GF-D8 (cell line): Measurements from ENCODE around the gene DNAJC17.

Experiments
- DNase-seq: peaks from one replicate; lab custom pipeline; 2025; lab: John Stamatoyannopoulos, UW

Gene DNAJC17

DNA sequence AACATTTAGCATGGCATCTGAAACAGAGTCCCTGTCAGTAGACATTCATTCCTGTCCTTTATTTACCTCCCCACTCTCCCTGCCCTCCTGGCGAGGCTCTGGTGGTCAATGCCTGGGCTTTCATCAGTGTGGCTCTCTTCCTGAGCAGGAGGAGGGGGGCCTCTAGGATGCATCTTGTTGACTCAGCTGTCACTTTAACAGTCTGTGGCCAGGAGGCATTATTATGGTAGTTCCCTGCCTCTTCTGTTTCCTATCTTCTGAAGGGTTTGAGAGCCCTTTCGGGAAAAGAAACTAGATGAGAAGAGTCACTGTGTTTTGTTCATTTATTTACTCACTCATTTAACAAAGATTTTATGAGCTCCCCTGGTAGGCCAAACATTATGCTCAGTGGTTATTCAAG lies 23.6 kb upstream of the DNAJC17 start:
- DNase-seq, result no peak

DNA sequence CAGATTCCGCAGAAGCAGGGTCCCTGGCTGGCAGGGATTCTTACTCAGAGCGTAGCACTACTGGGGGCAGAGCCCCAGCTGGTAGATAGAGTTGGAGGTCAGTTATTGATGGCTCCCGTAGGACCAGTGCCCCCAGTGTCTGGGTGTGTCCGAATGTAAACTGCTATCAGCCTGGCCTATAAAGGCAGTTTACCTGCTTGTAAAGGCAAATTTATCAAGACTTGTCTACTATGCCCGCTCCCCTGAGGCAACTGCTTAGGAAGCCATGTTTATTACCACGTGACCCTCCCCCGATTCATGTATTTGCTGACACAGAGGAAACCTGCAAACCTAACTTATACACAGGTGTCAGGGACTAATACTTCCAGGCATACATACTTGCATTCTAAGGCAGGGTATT lies 21.8 kb upstream of the DNAJC17 start:
- no peak for DNase-seq

DNA sequence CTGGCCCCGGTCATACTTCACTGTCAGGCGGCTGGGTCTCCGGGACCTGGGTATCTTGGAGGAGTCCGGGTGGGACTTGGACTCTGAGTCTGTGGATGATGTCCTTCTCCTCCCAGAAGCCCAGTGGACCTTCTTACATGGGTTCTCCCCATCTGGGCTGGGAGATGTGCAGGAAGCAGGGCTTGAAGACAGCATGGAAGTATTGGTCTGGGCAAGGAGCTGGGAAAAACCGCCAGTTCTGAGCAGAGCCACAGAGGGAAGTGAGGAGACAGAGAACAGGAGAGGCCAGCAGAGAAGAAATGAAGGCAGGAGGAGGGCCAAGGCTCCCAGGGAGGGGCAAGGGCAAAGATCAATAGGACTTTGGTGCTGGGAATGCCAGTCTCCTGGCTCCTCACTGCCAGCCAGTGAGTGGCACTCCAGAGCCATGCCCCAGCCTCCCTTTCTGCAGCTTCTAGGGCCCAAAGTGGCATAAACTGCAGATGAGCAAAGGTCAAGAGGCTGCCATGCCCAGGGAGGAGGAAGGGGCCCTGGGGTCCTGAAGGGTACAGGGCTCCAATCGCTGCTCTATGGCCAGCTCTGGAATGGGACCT lies 21.3 kb upstream of the DNAJC17 start, which contains the start of gene PPP1R14D:
TSS of gene PPP1R14D (minus strand) at position 262 of the 590 bp plus-strand sequence. CDS start at position 195, 67 bp downstream.
- no peak for DNase-seq

DNA sequence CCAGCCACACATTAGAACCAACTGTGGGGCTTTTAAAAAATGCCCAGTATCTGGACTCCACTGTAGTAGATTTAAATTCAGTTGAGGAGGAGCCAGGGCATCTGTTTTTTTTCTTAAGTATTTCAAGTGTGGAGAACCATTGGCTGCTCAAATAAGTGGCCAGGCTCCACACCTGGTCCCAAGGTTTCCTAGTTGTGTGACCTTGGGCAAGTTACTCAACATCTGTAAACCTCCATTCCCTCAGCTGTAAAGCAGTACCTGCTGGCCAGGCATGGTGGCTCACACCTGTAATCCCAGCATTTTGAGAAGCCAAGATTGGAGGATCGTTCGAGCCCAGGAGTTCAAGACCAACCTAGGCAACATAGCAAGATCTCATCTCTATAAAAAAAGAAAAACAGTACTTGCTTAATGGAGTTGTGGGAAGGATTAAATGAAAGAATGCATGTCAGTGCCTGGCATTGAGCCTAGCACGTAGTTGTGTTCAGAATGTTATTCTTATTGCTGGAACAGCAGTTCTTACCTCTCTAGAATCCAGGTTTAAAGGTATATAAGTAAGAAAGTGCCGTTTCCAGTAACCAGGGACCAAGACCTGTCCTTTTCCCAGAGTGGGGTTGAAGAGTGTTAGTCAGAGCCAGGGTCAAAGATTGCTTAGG lies 19.3 kb upstream of the DNAJC17 start:
- no peak for DNase-seq

DNA sequence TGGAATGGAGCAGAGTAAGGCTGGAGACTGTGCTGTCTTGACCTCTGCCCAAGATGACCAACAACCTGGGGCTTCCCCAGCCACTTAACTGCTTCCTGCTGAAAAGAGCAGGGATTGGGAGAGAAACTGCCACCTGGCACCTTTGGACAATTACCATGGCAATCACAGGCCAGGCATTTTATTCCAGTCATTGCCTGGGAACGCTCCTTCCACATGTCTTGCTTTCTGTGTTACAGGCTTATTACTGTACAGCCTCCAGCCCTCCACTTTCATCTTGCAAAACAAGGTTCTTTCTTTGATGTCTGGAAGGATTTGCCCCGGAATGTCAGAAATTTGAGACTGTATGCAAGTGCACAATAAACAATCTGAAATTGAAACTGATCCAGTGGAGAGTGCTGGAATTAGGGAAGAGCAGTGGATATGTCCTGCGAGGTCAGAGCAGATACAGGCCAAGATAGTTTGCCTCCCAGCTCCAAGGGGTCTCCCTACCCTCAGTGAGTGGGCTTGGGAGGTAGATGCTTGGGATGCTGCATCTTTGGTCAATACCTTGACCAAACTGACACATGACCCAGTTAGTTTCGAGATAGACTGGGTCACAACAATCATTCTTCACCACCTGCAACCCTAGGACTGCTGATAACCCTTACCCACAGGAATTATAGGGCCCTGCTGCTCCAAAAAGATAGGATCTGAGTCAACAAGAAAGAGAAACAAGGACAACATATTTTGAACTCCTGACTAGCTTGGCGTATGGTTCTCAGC lies 18.6 kb upstream of the DNAJC17 start:
- DNase-seq, result no peak

DNA sequence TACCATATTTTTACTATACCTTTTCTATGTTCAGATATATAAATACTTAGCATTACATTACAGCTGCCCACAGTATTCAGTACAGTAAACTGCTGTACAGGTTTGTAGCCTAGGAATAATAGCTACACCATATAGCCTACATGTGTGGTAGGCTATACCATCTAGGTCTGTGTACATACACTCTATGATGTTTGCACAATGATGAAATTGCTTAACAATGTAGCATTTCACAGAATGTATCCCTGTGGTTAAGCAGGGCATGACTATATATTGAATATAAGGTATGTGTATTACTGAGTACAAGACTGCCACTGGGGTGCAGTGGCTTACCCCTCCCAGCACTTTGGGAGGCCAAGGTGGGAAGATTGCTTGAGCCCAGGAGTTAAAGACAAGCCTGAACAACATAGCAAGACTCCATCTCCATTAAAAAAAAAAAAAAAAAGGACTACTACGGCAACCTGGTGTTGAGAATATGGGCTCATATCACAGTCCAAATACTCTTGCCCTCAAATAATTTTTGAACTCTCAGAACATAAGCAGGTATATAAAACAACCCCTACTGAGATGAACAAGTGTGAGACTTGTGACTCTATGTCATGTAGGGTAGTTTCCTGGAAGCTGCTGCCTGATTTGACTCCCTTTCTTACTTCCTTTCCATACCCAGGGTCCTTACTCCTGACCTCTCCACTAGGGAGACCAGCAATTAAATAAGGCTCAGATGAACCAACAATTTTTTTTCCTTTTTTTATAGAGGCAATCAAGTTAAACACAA lies 16.5 kb upstream of the DNAJC17 start:
- no peak for DNase-seq

DNA sequence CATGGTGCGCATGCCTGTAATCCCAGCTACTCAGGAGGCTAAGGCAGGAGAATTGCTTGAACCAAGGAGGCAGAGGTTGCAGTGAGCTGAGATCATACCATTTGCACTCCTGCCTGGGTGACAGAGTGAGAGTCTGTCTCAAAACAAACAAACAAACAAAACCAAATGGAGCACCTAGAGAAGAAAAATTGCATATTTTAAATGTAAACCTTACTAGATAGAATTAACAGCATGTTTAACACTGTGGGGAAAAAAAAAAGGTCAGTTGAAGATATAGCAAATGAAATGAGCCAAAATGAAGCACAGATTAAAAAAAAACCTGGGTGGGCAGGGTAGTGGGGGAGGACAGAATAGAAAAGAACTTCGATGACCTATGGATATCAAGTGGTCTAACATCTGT lies 13.9 kb upstream of the DNAJC17 start:
- DNase-seq, result no peak

DNA sequence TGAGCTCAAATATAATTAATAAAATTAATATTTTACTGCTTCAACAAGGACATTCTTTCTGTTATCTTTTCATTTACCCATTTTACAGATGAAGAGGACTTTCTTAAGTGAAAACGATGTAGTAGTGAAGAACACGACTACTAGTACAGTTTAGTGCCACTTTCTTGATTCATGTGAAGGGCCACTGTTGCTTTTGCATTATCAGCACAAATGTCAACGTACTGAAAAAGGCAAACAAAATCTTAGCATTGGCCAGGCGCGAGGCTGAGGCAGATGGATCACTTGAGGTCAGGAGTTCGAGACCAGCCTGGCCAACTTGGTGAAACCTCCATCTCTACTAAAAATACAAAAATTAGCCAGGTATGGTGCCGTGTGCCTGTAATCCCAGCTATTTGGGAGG lies 11.8 kb upstream of the DNAJC17 start:
- no peak for DNase-seq

DNA sequence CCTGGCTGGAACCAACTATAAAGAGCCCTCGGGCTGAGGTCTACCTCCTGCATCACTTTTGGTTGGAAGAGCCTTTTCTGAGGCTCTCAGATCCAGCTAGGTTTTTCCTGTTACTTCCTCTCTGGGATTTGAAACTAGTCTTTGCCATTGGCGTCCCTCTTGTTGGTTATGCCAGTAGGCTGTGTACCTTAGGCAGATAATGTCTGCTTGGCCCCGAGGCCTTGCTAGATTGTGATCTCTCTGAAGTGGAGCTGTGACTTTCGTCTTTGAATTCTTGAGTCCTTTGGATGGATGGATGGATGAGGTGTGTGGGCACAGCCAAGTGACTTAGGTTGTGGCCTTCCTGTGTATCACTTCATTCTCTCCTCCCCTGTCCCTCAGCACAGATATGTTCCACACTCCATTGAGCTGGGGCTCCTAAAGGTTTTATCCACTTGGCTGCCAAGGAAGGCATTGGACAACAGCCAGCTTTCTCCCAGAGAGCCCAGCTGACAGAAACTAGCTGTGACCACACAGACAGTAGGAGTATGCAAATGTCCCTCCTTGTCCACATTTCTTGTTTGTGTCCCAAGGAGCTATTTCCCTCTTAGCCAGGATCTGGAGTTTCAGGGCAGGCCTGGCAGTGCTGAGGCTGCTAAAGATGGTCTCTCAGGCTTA lies 7.9 kb upstream of the DNAJC17 start:
- no peak for DNase-seq

DNA sequence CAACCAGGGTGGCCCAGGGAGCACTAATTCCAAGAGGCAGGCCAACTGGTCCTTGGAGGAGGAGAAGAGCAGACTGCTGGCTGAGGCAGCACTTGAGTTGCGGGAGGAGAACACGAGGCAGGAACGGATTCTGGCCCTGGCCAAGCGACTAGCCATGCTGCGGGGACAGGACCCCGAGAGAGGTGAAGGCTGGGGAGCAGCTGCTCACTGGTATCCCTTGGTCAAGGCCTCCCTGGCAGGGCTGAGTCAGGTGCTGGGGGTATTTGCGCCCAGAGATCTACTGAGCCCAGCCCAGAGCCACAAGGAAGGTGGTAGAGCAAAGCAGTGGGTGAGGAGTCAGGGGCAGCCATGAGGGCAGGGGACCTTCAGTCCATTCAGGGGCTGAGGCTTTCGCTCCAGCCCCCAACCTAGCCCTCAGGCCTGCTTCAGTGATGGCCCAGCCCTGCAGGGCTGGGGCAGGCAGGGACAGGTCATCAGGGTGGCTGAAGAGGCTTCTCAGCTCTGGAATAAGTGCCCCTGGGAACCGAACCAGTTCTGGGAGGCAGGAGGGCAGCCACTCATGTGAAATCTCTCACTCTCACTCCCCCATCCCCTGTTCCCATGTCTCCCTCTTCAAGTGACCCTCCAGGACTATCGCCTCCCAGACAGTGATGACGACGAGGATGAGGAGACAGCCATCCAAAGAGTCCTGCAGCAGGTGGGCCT lies 5.6 kb upstream of the DNAJC17 start:
- no peak for DNase-seq

DNA sequence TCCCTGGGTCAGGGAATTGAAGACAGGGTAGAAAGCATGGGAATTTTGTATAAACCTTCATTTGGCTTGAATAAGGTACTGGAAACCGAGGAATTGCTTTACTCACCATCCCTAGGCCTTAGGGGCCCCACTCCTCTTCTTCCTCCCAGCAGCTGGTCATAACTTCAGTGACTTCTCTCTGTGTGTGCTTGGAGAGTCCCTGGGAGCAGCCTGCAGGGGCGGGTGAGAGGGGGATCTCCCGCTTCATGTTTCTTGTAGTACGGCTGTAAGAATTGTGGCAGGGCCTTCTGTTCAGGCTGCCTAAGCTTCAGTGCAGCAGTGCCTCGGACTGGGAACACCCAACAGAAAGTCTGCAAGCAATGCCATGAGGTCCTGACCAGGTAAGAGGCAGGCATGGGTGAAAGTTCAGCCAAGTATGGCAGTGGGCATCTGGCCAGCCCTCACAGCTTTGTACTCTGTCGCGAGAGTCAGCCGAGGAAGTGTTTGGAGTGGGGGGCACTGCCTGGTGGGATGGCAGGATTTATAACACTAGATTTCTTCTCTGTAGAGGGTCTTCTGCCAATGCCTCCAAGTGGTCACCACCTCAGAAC lies 1.7 kb upstream of the DNAJC17 start:
- DNase-seq, result no peak

DNA sequence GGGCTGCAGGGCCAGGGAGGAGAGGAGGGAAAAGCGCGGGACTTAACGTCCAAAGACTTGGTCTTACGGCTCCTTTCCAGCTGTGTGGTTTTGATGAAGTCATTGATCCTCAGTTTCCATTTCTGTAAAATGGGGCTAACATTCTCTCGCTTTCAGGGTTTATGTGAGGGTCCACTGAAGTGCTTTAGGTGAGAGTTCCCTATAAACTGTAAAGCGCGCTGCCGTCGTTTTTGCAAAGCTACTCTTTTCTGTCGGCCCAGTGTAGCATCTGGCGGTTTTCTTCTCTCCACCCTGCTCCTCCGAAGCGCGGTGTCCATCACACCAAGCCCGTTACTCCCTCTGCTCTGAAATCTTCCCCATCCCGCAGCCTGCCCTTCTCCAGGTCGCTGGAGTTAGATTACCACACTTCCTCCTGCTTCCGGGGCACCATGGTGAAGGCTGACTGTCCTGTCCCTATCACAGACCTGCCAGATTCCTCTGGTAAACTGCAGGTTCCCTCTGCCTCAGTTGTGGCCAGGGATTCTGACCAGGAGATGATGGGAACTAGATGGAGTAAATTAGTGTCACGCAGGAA lies 702 bp upstream of the DNAJC17 start:
- no peak for DNase-seq

DNA sequence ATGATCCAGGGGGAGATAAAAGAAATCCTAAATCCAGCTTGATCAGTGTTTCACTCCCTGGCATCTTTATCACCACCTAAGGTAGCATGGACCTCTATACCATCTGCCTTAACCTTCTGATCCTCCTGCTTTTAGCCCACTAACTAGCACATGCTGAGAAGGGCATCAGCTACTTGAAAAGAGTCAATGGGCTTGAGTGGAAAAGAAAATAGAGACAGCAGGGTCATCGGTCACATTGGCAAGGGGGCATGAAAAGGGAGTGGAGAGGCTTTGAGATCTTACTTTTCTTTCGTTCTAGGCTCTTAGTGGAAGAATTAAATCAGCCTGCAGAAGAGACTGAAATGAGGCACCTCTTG lies 623 bp downstream of the DNAJC17 start:
- no peak for DNase-seq

DNA sequence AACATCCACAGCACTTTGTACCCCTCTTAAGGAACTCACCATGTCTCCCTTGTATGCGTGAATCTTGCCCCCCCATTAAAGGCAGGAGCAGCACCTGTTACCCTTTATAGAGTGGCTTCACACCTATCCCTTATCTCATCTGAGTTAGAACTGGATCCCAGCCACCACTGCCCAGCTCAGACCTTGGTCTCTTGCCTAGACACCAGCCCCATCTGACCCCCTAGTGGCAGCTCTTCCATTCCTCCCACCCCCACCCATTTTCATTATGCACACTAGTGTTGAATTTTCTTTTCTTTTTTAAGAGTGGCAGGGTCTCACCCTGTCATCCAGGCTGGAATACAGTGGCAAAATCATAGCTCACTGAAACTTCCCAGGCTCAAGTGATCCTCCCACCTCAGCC lies 3.6 kb downstream of the DNAJC17 start:
- no peak for DNase-seq

DNA sequence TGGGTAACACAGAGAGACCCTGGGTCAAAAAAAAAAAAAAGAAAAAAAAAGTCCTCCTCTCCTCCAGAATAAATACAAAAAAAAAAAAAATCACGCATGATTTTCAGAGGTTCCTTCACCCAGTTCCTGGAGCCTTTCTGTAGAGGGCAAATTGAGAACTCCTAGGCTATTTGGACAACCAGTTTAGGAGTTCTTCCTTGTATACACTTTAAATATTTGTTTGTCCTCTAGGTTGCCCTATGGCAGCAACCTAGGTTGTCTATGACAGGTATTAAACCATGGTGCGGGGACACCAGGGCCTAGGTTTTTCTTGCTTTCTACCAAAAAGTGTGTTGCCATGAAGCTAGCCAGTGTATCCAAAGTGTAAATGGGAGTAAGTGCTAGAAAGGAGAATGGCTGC lies 4.2 kb downstream of the DNAJC17 start:
- no peak for DNase-seq

DNA sequence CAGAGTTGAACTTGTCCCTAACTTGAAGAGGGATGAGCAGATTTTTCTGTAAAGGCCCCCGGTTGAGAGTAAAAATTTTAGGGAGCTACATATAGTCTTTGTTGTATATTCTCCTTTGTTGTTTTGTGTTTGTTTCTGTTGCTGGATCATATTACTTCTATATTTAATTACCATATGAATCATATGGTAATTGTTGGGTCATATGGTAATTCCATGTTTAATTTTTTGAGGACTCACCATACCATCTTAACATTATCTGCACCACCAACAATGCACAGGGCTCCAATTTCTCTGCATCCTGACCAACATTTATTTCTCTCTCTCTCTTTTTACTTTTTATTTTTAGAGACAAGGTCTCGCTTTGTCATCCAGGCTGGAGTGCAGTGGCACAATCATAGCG lies 7.8 kb downstream of the DNAJC17 start:
- no peak for DNase-seq

DNA sequence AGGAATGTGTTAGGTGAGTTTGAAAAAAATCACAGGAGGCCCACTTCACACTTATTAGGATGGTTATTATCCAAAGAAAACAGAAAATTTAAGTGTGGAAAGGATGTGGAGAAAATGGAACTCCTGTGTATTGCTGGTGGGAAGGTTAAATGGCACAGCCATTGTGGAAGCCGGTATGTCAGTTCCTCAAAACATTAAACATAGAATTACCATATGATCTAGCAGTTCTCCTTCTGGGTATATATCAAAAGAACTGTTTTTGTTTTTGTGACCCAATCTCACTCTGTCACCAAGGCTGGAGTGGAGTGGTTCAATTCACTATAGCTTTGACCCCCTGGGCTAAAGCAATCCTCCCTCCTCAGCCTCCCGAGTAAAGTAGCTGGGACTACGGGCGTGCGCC lies 10.8 kb downstream of the DNAJC17 start:
- DNase-seq, result no peak

DNA sequence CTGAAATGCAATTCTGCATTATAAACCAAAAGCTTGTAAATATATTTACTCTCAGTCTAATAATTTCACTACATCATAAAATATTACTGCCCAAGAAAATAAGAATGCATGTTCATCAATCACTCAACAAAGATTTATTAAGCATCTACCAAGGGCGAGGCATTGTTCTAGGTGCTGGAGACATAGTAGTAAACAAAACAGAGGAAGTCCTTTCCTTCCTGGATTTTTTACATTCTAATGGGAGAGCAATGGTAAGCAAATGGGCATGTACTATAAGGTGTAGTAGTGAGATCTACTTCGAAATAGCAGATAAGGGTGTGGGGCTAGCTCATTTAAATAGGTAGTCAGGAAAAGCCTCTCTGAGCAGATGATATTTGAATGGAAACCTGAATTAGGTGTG lies 11.2 kb downstream of the DNAJC17 start:
- no peak for DNase-seq

DNA sequence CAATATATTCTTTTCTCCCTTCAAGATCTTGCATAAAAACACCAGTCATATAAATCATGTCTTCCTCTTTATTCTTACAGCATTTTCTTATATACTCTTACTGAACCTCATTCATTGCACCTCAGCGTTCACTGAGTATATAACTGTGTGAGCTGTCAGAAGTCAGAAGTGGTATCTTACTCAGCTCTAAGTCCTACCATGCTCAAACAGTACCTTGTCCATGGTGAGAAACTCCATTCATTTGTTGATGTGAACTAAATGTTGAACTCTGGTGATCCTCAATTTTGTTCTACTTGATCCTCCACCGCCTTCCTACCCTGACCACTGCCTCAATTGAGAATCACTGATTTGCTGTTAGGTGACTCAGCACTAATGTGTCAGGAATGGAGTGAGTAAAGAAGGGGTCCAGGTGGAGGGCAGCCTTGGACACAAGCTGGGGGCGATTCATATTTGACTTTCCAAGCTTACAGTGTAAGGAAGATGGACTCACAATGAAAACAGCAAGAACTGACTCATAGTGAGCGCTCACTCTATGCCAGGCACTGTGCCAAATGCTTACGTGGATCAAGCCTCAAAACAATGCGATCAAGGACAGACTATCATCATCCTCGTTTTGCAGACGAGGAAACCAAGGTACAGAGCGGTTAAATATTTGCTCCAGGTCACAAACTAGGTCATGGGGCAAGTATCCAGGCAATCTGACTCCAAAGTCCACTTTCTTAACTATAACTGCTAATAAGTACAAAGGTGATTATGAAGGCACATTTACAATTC lies 13.9 kb downstream of the DNAJC17 start:
- no peak for DNase-seq

DNA sequence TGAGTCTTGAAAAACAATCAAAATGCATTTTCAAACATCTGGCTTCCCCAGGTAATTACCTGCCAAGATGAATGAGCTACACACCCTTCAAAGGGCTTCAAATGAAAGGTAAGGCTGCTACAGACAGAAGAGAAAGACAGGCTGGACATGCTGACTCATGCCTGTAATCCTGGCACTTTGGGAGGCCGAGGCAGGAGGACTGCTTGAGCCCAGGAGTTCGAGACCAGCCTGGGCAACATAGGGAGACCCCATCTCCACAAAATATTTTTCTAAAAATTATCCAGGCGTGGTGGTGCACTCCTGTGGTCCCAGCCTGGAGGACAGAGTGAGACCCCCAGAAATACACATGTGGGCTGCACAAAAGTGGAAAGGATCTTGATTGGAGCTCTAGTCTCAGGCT lies 14.9 kb downstream of the DNAJC17 start:
- no peak for DNase-seq
